SK-N-SH (cell line): ENCODE results near the gene HOXC5. TPM values are rescaled to one million over a fixed set of nuclear protein-coding genes. Genes with fewer than 3 reads are reported as not detected.
A peak's percentile ranks its signal among the peaks of the same experiment; 100 is the strongest.

Experiments
- CTCF ChIA-PET: fragments of 300-600, 350-600 bp; formaldehyde crosslinking; extraction: SDS; loops from one replicate; lab custom pipeline; 2021; lab: Yijun Ruan, JAX
- POLR2A ChIA-PET: fragments of 350-600 bp; sonication (Branson Sonifier 250); formaldehyde crosslinking; extraction: SDS; loops from one replicate; lab custom pipeline; 2020; ENCODE audit warnings: antibody characterized with exemption, inconsistent platforms; lab: Yijun Ruan, JAX
- DNase-seq: peaks from one replicate; pipeline ENCODE4 v3.0.0; 2012
- H2AFZ ChIP-seq: fragments of 200-600 bp; sonication (generic); 2 replicates; pipeline ENCODE4 v1.8.1; 2016; ENCODE audit warnings: antibody characterized with exemption, mild to moderate bottlenecking, low read depth
- H3F3A ChIP-seq: fragments of 200-600 bp; sonication (generic); replicated peaks from 2 replicates; pipeline ENCODE3; 2016; ENCODE audit warnings: antibody characterized with exemption, mild to moderate bottlenecking; ENCODE audit not compliant: insufficient read depth
- H3K27ac ChIP-seq, 2 experiments: fragments of 200-500 bp in 1 of 2; fragments of 200-600 bp in 1 of 2; sonication (Bioruptor generic) in 1 of 2; sonication (generic), shearing (Covaris generic) in 1 of 2; 2 replicates each; pipeline versions ENCODE4 v1.5.1 to v1.6.1; 2014 to 2016; ENCODE audit warnings: low read depth in 2 of 2, inconsistent platforms in 1 of 2, low read length in 1 of 2, mild to moderate bottlenecking in 1 of 2, mixed read lengths in 1 of 2
- H3K27me3 ChIP-seq: fragments of 200-600 bp; sonication (generic), shearing (Covaris generic); 2 replicates; pipeline ENCODE4 v1.6.1; 2016; ENCODE audit warnings: mixed run types; ENCODE audit not compliant: insufficient read depth
- H3K36me3 ChIP-seq, 2 experiments: fragments of 200-500 bp in 1 of 2; fragments of 200-600 bp in 1 of 2; sonication (Bioruptor generic) in 1 of 2; sonication (generic) in 1 of 2; replicated peaks in 1 of 2; 2 replicates each; pipeline versions ENCODE3 to v1.5.1; 2014 to 2016; ENCODE audit warnings: low read length in 1 of 2, mild to moderate bottlenecking in 1 of 2; ENCODE audit not compliant: insufficient read depth in 2 of 2, control insufficient read depth in 1 of 2
- H3K4me1 ChIP-seq, 2 experiments: fragments of 200-500 bp in 1 of 2; fragments of 200-600 bp in 1 of 2; sonication (Bioruptor generic) in 1 of 2; sonication (generic), shearing (Covaris generic) in 1 of 2; 2 replicates each; pipeline versions ENCODE4 v1.5.1 to v1.6.1; 2014 to 2016; ENCODE audit warnings: low read depth in 1 of 2, low read length in 1 of 2, mixed run types in 1 of 2; ENCODE audit not compliant: insufficient read depth in 2 of 2, control insufficient read depth in 1 of 2
- H3K4me2 ChIP-seq: fragments of 200-600 bp; sonication (generic), shearing (Covaris generic); 2 replicates; pipeline ENCODE4 v1.6.1; 2017; ENCODE audit warnings: mixed run types
- H3K4me3 ChIP-seq, 2 experiments: fragments of 200-500 bp in 1 of 2; fragments of 200-600 bp in 1 of 2; sonication (Bioruptor generic) in 1 of 2; sonication (generic), shearing (Covaris generic) in 1 of 2; 2 replicates each; pipeline versions ENCODE4 v1.5.1 to v1.8.1; 2014 to 2016; ENCODE audit warnings: low read depth in 2 of 2, inconsistent platforms in 1 of 2, low read length in 1 of 2, mild to moderate bottlenecking in 1 of 2, mixed read lengths in 1 of 2, moderate library complexity in 1 of 2
- H3K79me2 ChIP-seq: fragments of 200-600 bp; sonication (generic); 2 replicates; pipeline ENCODE4 v1.8.1; 2017; ENCODE audit warnings: mild to moderate bottlenecking; ENCODE audit not compliant: insufficient read depth
- H3K9ac ChIP-seq: fragments of 200-600 bp; sonication (generic); 2 replicates; pipeline ENCODE4 v1.6.1; 2017; ENCODE audit warnings: mixed run types
- H3K9me2 ChIP-seq: fragments of 200-600 bp; sonication (generic); 2 replicates; pipeline ENCODE4 v1.6.1; 2017; ENCODE audit warnings: mixed run types
- H3K9me3 ChIP-seq: fragments of 200-600 bp; sonication (generic); 2 replicates; pipeline ENCODE4 v1.6.1; 2017; ENCODE audit warnings: mixed run types, mild to moderate bottlenecking, moderate library complexity
- H4K20me1 ChIP-seq: fragments of 200-600 bp; sonication (generic); 2 replicates; pipeline ENCODE4 v1.6.1; 2017; ENCODE audit warnings: mild to moderate bottlenecking, mixed run types; ENCODE audit not compliant: insufficient read depth
- CHD2 ChIP-seq: fragments of 150-350 bp; IDR thresholded peaks from 2 replicates; pipeline ENCODE4 v1.6.1; 2018; ENCODE audit warnings: low read length; ENCODE audit not compliant: partially characterized antibody
- CTCF ChIP-seq: fragments of 200-600 bp; sonication (generic); IDR thresholded peaks from 2 replicates; pipeline ENCODE4 v1.6.1; 2017; ENCODE audit warnings: antibody characterized with exemption, mild to moderate bottlenecking, moderate library complexity
- ELF1 ChIP-seq: IDR thresholded peaks from 2 replicates; pipeline ENCODE4 v1.4.0; 2012
- FOSL2 ChIP-seq: IDR thresholded peaks from 2 replicates; pipeline ENCODE4 v1.4.0; 2012; ENCODE audit warnings: low read depth, mild to moderate bottlenecking, moderate library complexity, borderline replicate concordance
- FOXM1 ChIP-seq: IDR thresholded peaks from 2 replicates; pipeline ENCODE4 v1.4.0; 2012; ENCODE audit warnings: low read depth, mild to moderate bottlenecking
- GATA2 ChIP-seq: sonication (generic); formaldehyde crosslinking; IDR thresholded peaks from 2 replicates; pipeline ENCODE4 v1.5.0; 2020; ENCODE audit warnings: mild to moderate bottlenecking, missing genetic modification reagents
- MAX ChIP-seq: IDR thresholded peaks from 2 replicates; pipeline ENCODE4 v1.4.0; 2012; ENCODE audit warnings: low read depth
- MEF2A ChIP-seq: IDR thresholded peaks from 2 replicates; pipeline ENCODE4 v1.4.0; 2012; ENCODE audit warnings: low read depth, borderline replicate concordance
- MXI1 ChIP-seq: IDR thresholded peaks from 2 replicates; pipeline ENCODE4 v1.6.1; 2012; ENCODE audit warnings: mild to moderate bottlenecking, low read depth, low read length, improper control_type of control experiment
- NRF1 ChIP-seq: IDR thresholded peaks from 2 replicates; pipeline ENCODE4 v1.6.1; 2012; ENCODE audit warnings: low read depth, mild to moderate bottlenecking, low read length
- RAD21 ChIP-seq: IDR thresholded peaks from 2 replicates; pipeline ENCODE4 v1.6.1; 2012; ENCODE audit warnings: mild to moderate bottlenecking, low read length
- REST ChIP-seq: IDR thresholded peaks from 2 replicates; pipeline ENCODE4 v1.6.1; 2012; ENCODE audit warnings: mild to moderate bottlenecking, low read depth, low read length, moderate library complexity
- SMC3 ChIP-seq: IDR thresholded peaks from 2 replicates; pipeline ENCODE4 v1.6.1; 2012; ENCODE audit warnings: low read depth, low read length, improper control_type of control experiment
- TCF12 ChIP-seq: IDR thresholded peaks from 2 replicates; pipeline ENCODE4 v1.4.0; 2012
- USF1 ChIP-seq: IDR thresholded peaks from 2 replicates; pipeline ENCODE4 v1.4.0; 2012; ENCODE audit warnings: low read depth, borderline replicate concordance
- YY1 ChIP-seq: IDR thresholded peaks from 2 replicates; pipeline ENCODE4 v1.4.0; 2012; ENCODE audit warnings: low read depth, mild to moderate bottlenecking
- ZBTB33 ChIP-seq: IDR thresholded peaks from 2 replicates; pipeline ENCODE4 v1.4.0; 2012; ENCODE audit warnings: low read depth, borderline replicate concordance
- WGBS: methylation state at CpG from one replicate; pipeline ENCODE4 v1.1.6; 2017; ENCODE audit warnings: low lambda C conversion rate; 5-methylcytosine and 5-hydroxymethylcytosine counted together
- polyA plus RNA-seq, 3 experiments: library from polyadenylated mRNA; depleted of rRNA; stranded (reverse); fragments of >200 nt; gene quantifications; 2 replicates each; pipeline ENCODE4 v1.2.3, GENCODE V29; 2012

HOXC5 gene
- polyA plus RNA-seq, 1 of the 3 experiments (the other 2 are of a cell fraction), result 2.1 TPM

- H3K4me3 ChIP-seq, result peak within 1 kb of the TSS; percentile 62 to 70
- peak within 1 kb of the TSS; percentile 96 for H2AFZ ChIP-seq
- no peaks in the 10 kb centered on the region for H3K79me2 ChIP-seq
- H3K27me3 ChIP-seq, result no peaks in the 10 kb centered on the region
- peaks cover 4% of the 10 kb centered on the region for H3F3A ChIP-seq
- H3K9ac ChIP-seq, result peak within 1 kb of the TSS; percentile 64
- H3K36me3 ChIP-seq, result no peaks in the 10 kb centered on the region
- peak; percentile 90 for DNase-seq
- 17% methylated on average over 36 of the region's 36 CpGs for WGBS
- ChIA-PET CTCF (interaction anchor here (0.7 to 23.2 kb wide), 9 partner anchors 11 to 190 kb away, joined by 3 to 548 read pairs (median 5); partner anchors contain the start of genes HOXC10, HOXC8 and SMUG1), POLR2A (interaction anchor here (0.7 to 1.2 kb wide), 2 partner anchors 11 to 19 kb away, joined by 3 read pairs; partner anchors contain the start of gene HOXC8)
- H3K9me3 ChIP-seq, result no peaks in the 10 kb centered on the region
- H4K20me1 ChIP-seq, result no peaks in the 10 kb centered on the region
- peak within 1 kb of the TSS; percentile 98 for H3K4me2 ChIP-seq
- H3K27ac ChIP-seq, result peak within 1 kb of the TSS; percentile 12 to 82; a peak in 3 of 4 replicates
- no peak for TF ChIP-seq NRF1
- no peak for TF ChIP-seq CTCF
- TF ChIP-seq RAD21, result no peak
- no peak for TF ChIP-seq CHD2
- no peak for TF ChIP-seq REST
- TF ChIP-seq MEF2A, result no peak
- peak; percentile 91 for TF ChIP-seq USF1
- no peak for TF ChIP-seq ELF1
- TF ChIP-seq FOXM1, result no peak
- no peak for TF ChIP-seq MAX
- no peak for TF ChIP-seq ZBTB33
- no peak for TF ChIP-seq YY1
- TF ChIP-seq TCF12, result no peak
- peak; percentile 37; the same call in 1 of the 2 replicates for TF ChIP-seq MXI1
- no peak for TF ChIP-seq SMC3
- no peak for TF ChIP-seq GATA2 (CRISPR knock-in tag)
- TF ChIP-seq FOSL2, result no peak
- H3K9me2 ChIP-seq, result no peaks in the 10 kb centered on the region
- peaks cover 0 to 30% of the 10 kb centered on the region in 2 experiments; a peak in 1 of 4 replicates for H3K4me1 ChIP-seq
Observed at GRCh38 chr12:54028314-54029201, 4.3 kb upstream of the HOXC5 start, which contains the start of gene HOXC6. Gene HOXC6 (plus strand): TSS chr12:54028440. CDS start chr12:54028522, 82 bp downstream.
